Measurements from ENCODE around the gene ERC2. TPM values are rescaled to one million over a fixed set of nuclear protein-coding genes. Genes with fewer than 3 reads are reported as not detected.

The ERC2 gene
- total RNA-seq, 1 donor from 2014 or later = 32.5 TPM

- no peak for DNase-seq (ENCODE audit: low spot score, unreplicated experiment)
- Mint-ChIP-seq H3K27me3 (no peaks in the 10 kb centered on the region), H3K4me3 (ENCODE audit: low read depth) (no peak overlapping the region), H3K27ac (no peak overlapping the region), H3K4me1 (ENCODE audit: low read depth) (peaks cover 7% of the 10 kb centered on the region), H3K36me3 (ENCODE audit: insufficient read depth) (no peaks in the 10 kb centered on the region), H3K9me3 (ENCODE audit: low read depth) (no peaks in the 10 kb centered on the region)
- no peak for TF ChIP-seq CTCF (IDR thresholded peaks at IDR 0.05; ENCODE audit: unreplicated experiment)
These were observed 911.4 kb downstream of the ERC2 start for GRCh38 chr3:55556619-55557537.

- H3K9me3 Mint-ChIP-seq (ENCODE audit: low read depth) = no peaks in the 10 kb centered on the region
- no peak overlapping the region for H3K4me3 Mint-ChIP-seq (ENCODE audit: low read depth)
- DNase-seq (ENCODE audit: low spot score, unreplicated experiment) = no peak
- peaks cover 7% of the 10 kb centered on the region for H3K4me1 Mint-ChIP-seq (ENCODE audit: low read depth)
- H3K27ac Mint-ChIP-seq = no peak overlapping the region
- no peaks in the 10 kb centered on the region for H3K27me3 Mint-ChIP-seq
- no peak for TF ChIP-seq CTCF (IDR thresholded peaks at IDR 0.05; ENCODE audit: unreplicated experiment)
- no peaks in the 10 kb centered on the region for H3K36me3 Mint-ChIP-seq (ENCODE audit: insufficient read depth)
These were observed 912.2 kb downstream of the ERC2 start for GRCh38 chr3:55555873-55556618.

- Mint-ChIP-seq H3K36me3 (ENCODE audit: insufficient read depth) (no peaks in the 10 kb centered on the region), H3K4me3 (ENCODE audit: low read depth) (no peak overlapping the region), H3K27ac (no peak overlapping the region), H3K9me3 (ENCODE audit: low read depth) (no peaks in the 10 kb centered on the region), H3K27me3 (no peaks in the 10 kb centered on the region), H3K4me1 (ENCODE audit: low read depth) (peaks cover 7% of the 10 kb centered on the region)
- TF ChIP-seq CTCF (IDR thresholded peaks at IDR 0.05; ENCODE audit: unreplicated experiment) = no peak
- DNase-seq (ENCODE audit: low spot score, unreplicated experiment) = no peak
These were observed 913.4 kb downstream of the ERC2 start for GRCh38 chr3:55554634-55555425.

- peaks cover 7% of the 10 kb centered on the region for H3K4me1 Mint-ChIP-seq (ENCODE audit: low read depth)
- no peak overlapping the region for H3K4me3 Mint-ChIP-seq (ENCODE audit: low read depth)
- no peaks in the 10 kb centered on the region for H3K36me3 Mint-ChIP-seq (ENCODE audit: insufficient read depth)
- H3K9me3 Mint-ChIP-seq (ENCODE audit: low read depth) = no peaks in the 10 kb centered on the region
- H3K27me3 Mint-ChIP-seq = no peaks in the 10 kb centered on the region
- DNase-seq (ENCODE audit: low spot score, unreplicated experiment) = no peak
- TF ChIP-seq CTCF (IDR thresholded peaks at IDR 0.05; ENCODE audit: unreplicated experiment) = no peak
- no peak overlapping the region for H3K27ac Mint-ChIP-seq
These were observed 916.6 kb downstream of the ERC2 start for GRCh38 chr3:55551644-55552043.

GRCh38 chr3:55549177-55549576 lies 919.1 kb downstream of the ERC2 start:
- TF ChIP-seq CTCF (IDR thresholded peaks at IDR 0.05; ENCODE audit: unreplicated experiment) = peak; percentile 21
- Mint-ChIP-seq H3K27ac (no peak overlapping the region), H3K9me3 (ENCODE audit: low read depth) (no peaks in the 10 kb centered on the region), H3K4me1 (ENCODE audit: low read depth) (no peaks in the 10 kb centered on the region), H3K27me3 (no peaks in the 10 kb centered on the region), H3K4me3 (ENCODE audit: low read depth) (no peak overlapping the region), H3K36me3 (ENCODE audit: insufficient read depth) (no peaks in the 10 kb centered on the region)
- DNase-seq (ENCODE audit: low spot score, unreplicated experiment) = no peak
